GM15510 (cell line): Measurements from ENCODE around the gene SLC2A4RG.

ENCODE experiments used
- POLR2A ChIP-seq: IDR thresholded peaks from 3 replicates; pipeline ENCODE4 v1.6.1; 2011; ENCODE audit warnings: borderline replicate concordance; ENCODE audit not compliant: insufficient read length; ENCODE audit errors: extremely low read depth

Gene SLC2A4RG

DNA sequence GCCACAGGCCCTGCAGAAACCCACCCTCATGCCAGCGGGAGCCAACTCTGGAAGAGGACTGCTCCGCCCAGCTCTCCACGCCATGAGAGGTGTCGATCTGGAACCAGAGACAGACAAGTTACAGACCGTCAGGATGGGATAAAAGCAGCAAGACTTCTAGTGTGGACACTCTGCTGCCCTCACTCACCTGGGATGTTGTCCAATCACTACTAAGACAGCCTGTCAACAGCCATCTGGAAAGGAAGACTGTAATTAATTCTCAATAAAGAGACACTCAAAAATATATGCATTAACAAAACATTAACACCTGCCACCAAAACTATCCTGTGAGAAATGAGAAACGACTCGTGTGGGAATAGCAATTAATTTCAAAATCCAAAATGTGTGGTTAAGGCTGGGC lies 28.3 kb downstream of the SLC2A4RG start:
- TF ChIP-seq POLR2A: no peak

GRCh38 chr20:63768591-63769515 lies 29.3 kb downstream of the SLC2A4RG start:
- no peak for TF ChIP-seq POLR2A

DNA sequence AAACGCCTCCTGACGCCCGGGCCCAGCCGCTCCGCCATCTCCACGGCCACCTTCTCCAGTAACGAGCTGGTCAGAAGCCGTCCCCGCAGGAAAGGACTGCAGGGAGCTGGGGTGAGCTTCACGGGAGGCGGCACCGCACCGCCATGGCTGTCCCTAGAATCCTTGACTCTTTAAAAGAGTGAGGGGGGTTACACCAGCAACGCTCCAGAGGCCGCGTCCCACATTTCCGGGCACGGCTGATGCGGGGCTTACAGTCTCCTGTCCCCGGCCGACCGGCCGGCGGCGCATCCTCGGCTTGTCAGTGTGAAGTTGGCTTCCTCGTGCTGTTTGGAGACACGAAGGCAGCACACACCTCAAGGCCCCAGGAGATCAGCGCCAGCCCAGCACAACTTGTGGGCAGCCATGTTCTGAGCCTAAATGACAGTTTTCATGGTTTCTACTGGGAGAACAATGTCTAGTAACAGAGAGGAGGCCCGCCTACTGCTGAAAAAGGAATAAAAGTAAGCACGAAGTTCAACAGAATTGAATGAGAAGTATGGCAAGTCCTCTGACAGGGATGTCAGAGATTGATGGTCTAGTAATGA lies 30.4 kb downstream of the SLC2A4RG start:
- no peak for TF ChIP-seq POLR2A

- no peak for TF ChIP-seq POLR2A
Observed at GRCh38 chr20:63771046-63771707, 31.6 kb downstream of the SLC2A4RG start.

DNA sequence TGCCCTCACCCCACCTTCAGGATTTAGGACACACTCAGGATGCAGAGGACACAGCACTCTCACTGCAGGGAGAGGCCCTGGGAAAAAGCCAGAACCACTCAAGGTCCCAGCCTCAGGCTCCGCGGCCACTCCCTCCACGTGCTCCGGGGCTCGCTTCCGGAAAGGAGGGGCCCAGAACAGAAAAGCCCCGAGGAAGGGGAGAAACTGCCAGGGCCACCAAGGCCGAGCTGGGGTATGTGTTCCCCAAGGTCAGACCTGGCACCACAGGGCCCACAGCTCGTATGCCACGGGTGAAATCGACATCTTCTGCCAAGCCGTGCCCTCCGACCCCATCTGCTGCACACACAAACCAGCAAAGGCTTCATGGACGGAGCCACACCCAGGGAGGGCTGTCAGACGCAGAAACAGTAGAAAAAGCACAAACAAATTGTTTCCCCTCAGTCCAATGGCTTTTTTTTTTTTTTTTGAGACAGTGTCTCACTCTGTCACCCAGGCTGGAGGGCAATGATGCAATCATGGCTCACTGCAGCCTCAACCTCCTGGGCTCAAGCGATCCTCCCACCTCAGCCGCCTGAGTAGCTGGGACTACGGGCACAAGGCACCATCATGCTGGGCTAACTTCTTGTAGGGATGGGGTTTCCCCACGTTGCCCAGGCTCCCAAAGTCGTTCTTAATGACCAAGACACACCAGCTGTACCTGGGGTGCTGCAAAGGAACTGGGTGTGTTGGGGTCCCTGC lies 33.4 kb downstream of the SLC2A4RG start:
- TF ChIP-seq POLR2A: no peak

DNA sequence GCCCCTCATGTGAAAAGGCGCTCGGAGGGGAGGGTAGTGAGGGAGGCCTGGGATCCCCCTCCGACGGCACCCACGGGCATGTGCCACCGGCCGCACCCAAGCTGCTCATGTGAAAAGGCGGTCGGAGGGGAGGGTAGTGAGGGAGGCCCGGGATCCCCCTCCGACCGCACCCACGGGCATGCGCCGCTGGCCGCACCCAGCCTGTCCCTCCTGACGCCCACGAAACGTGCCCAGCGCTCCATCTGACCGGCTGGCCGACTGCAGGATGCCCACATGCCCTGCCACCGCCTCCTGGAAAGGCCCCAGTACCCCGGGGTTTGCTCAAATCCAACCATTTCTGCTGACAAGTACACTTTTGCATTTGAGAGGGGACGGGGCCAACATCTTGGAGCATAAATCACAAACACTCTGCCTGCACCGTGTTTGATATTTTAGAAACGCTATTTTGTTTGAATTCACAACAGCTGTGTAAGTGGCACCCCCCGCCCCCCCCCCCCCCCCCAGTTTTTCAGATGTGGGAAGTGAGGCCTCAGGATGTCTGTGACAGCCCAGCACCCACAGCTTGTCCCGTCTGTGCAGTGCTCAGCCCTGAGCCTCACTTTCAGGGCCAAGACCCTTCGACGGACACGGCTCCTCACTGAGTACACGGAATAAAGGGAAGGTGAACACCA lies 34.1 kb downstream of the SLC2A4RG start:
- no peak for TF ChIP-seq POLR2A

DNA sequence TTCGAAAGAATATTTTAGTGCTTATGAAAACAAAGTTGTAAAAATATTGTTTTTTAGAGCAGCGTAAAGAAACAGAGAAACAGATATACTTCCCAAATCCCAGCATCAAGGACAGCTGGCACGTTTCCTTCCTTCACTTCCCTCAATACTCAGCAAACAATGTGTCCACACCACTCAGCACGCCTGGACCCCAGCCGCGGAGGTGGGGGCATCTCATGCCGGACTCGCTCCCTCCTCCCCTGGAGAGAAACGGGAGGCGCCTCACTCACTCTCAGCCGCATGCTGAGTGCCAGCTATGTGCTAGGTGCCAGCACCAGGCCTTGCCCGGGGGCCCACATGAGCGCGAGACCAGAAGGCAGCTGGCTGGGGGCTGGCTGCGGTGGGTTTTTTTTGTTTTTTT lies 34.7 kb downstream of the SLC2A4RG start:
- no peak for TF ChIP-seq POLR2A

- no peak for TF ChIP-seq POLR2A
Observed at GRCh38 chr20:63775096-63775978, 35.8 kb downstream of the SLC2A4RG start.

DNA sequence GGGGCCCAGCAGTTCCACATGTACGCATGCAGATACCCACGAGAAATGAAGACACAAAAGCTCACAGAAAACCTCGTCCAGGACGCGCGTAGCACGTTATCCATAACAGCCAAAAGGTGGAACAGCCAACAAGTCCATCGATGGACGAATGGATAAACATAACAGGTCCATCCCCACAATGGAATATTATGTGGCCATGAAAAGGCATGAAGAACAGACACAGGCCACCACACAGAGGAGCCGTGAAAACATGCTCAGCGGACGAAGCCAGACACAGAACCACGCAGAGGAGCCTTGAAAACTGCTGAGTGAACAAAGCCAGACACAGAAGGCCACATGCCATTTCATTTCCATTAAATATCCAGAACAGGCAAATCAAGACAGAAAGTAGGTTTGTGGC lies 38.0 kb downstream of the SLC2A4RG start:
- no peak for TF ChIP-seq POLR2A

GRCh38 chr20:63778034-63778752 lies 38.6 kb downstream of the SLC2A4RG start:
- no peak for TF ChIP-seq POLR2A

GRCh38 chr20:63778857-63779256 lies 39.3 kb downstream of the SLC2A4RG start:
- no peak for TF ChIP-seq POLR2A

- no peak for TF ChIP-seq POLR2A
Observed at GRCh38 chr20:63781181-63781580, 41.6 kb downstream of the SLC2A4RG start.

DNA sequence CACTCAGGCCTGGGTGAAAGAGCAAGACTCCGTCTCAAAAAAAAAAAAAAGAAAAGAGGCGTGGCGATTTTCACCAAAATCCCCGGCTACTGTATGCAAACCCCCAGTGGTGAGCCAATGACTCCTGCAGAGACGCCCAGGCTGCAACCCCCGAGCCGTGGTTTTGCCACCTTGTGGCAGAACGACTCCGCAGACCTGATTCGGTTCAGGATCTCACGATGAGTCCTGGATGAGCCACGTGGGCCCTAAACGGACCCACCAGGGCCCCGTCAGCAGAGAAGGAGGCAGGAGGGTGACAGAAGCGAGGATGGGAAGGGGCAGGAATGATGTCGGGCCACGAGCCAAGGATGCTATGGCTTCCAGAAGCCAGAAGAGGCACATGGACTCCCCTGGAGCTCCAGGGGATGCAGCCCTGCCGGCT lies 42.5 kb downstream of the SLC2A4RG start:
- no peak for TF ChIP-seq POLR2A
